ENCODE data around the gene DCTD.

Gene DCTD

DNA sequence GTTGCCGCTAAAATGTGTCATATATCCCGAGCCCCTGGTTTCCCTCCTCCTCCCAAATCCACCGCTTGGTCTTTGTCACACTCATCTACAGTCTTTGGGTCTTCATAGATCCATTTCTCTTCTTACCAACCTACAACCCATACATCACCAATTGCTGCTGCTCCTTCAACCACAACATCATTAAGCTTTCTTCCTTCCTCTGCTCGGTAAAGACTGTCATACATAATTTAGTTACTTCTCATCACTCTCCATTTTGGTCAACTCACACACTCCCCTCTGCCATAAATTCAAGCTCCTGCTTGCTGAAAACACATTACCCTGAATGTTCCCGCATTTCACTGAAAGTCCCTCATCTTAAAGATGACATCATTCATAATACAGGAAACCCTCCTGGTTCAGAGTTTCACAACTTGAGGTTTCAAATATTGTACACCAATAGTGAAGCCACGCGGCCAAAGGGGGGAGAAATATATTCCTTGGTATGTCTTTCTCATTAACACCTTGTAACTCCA is 1.7 kb upstream of the DCTD start:
- Histone ChIP-seq H3K9ac (ENCODE audit: low read length) (no peak overlapping the region), H3K27ac (ENCODE audit: low read depth, low read length) (no peak overlapping the region), H3K9me3 (ENCODE audit: low read length) (no peaks in the 10 kb centered on the region), H3K27me3 (ENCODE audit: control insufficient read depth in 1 of 2, insufficient read depth in 2 of 2, low read length in 2 of 2) (no peaks in the 10 kb centered on the region), H3K36me3 (ENCODE audit: insufficient read depth, low read length) (peaks cover 14% of the 10 kb centered on the region), H3K4me3 (ENCODE audit: low read depth in 1 of 2, low read length in 2 of 2) (no peak overlapping the region), H3K4me1 (ENCODE audit: insufficient read depth, low read length) (peaks cover 14% of the 10 kb centered on the region)

DNA sequence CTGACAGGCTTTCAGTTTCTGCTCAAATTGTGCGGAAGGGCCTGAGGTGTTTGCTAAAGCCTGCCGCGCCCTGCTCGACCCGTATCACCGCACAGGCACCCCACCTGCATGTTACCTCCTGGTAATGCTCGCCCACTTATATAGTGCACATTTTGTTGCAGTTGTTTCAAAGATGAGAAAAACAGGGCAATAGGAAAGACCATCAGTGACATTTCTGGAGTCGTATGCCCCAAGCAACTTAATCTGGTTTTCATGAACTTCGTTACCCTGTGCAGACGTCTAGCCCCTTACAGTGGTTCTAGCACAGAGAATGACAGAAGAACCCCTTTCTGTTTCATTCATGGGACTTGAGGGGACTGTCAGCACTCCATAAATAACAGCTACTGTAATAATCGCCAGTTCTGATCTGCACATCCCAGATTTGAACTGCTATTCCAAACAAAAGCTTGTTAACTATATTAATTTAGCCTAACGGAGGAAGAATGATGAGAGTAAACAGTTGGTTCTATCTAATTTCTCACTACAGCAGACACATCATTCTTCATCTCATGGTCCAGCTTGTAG is 940 bp upstream of the DCTD start:
- peaks cover 14% of the 10 kb centered on the region for H3K4me1 ChIP-seq (ENCODE audit: insufficient read depth, low read length)
- H3K9ac ChIP-seq (ENCODE audit: low read length) = peak overlapping the region; percentile 51
- no peaks in the 10 kb centered on the region for H3K27me3 ChIP-seq (ENCODE audit: control insufficient read depth in 1 of 2, insufficient read depth in 2 of 2, low read length in 2 of 2)
- no peaks in the 10 kb centered on the region for H3K9me3 ChIP-seq (ENCODE audit: low read length)
- H3K36me3 ChIP-seq (ENCODE audit: insufficient read depth, low read length) = peaks cover 20% of the 10 kb centered on the region
- peak overlapping the region; percentile 74 to 76 for H3K4me3 ChIP-seq (ENCODE audit: low read depth in 1 of 2, low read length in 2 of 2)
- peak overlapping the region; percentile 97 for H3K27ac ChIP-seq (ENCODE audit: low read depth, low read length)

DNA sequence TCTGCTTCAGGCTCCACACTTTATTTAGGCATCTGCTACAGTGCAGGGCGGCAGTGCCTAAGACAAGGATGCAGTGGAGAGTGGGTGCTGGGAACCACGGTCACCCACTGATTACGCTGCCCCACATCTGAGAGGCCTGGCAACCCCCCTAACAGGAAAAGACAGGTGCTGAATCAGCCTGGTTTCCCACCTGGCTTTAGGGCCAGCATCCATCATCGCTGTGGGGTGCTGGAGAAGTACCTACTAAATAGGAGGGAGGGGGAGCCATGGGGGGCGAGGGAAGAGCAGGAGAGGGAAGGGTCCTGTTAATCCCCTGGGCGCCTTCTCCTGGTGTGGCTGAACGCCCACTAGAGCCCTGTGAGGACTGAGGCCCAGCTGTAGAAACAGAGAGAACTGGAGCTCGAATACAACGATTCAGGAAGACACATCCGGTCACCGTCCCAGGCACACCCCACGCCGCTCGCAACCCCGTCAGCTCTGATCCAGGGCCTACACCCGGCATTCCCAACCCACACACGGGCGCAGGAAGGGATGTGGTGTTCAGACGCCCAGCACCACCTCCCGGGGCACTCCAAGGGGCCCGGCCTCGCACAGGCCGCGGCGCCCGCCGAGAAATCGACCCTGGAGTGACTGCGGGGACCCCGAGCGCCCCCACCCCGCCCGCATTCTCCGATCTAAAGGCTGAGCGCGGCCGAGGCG is 554 bp downstream of the DCTD start:
- peak overlapping the region; percentile 78 for H3K9ac ChIP-seq (ENCODE audit: low read length)
- H3K4me1 ChIP-seq (ENCODE audit: insufficient read depth, low read length) = peaks cover 14% of the 10 kb centered on the region
- peak overlapping the region; percentile 74 for H3K27ac ChIP-seq (ENCODE audit: low read depth, low read length)
- H3K9me3 ChIP-seq (ENCODE audit: low read length) = no peaks in the 10 kb centered on the region
- peaks cover 28% of the 10 kb centered on the region for H3K36me3 ChIP-seq (ENCODE audit: insufficient read depth, low read length)
- H3K4me3 ChIP-seq (ENCODE audit: low read depth in 1 of 2, low read length in 2 of 2) = peak overlapping the region; percentile 51 to 66
- H3K27me3 ChIP-seq (ENCODE audit: control insufficient read depth in 1 of 2, insufficient read depth in 2 of 2, low read length in 2 of 2) = no peaks in the 10 kb centered on the region

DNA sequence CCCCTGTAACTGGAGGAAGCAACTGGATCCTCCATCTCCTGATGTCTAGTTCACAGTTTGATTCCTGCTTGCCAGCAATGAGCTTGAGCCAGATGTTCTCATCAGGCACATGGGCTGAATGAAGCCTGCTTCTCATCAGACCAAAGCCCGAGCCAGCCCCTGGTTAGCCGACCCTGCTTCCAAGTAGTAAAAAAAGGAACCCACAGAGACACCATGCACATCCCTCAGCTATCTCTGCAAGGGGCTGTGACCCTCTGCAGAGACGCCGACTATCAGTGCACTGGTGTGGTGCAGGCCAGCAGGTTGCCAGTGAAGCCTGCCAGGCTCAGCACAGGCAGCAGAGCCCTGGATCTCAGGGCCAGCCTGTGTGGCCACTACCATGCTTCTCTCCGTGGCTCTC is 2.8 kb downstream of the DCTD start:
- Histone ChIP-seq H3K9ac (ENCODE audit: low read length) (no peak overlapping the region), H3K4me1 (ENCODE audit: insufficient read depth, low read length) (peaks cover 14% of the 10 kb centered on the region), H3K4me3 (ENCODE audit: low read depth in 1 of 2, low read length in 2 of 2) (no peak overlapping the region), H3K9me3 (ENCODE audit: low read length) (no peaks in the 10 kb centered on the region), H3K36me3 (ENCODE audit: insufficient read depth, low read length) (peaks cover 38% of the 10 kb centered on the region), H3K27me3 (ENCODE audit: control insufficient read depth in 1 of 2, insufficient read depth in 2 of 2, low read length in 2 of 2) (no peaks in the 10 kb centered on the region), H3K27ac (ENCODE audit: low read depth, low read length) (no peak overlapping the region)

DNA sequence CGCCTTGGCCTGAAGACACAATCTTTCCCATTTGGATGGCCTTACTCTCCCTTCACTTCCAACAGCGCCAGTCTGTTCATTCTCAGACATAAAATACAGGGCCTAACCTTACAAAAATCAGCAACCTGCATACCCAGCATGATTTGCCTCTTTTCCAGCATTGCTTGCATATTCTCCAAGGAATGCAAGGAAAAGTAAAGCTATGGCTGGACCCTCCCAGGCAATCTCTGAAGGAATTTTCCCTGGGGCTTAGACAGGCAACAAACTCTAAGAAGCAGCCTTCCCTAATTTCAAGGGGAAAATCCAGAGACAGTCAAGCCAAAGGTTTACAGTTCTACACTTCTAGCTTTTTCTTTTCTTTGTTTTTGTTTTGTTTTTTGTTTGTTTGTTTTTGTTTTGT is 3.6 kb downstream of the DCTD start:
- Histone ChIP-seq H3K9ac (ENCODE audit: low read length) (no peak overlapping the region), H3K27me3 (ENCODE audit: control insufficient read depth in 1 of 2, insufficient read depth in 2 of 2, low read length in 2 of 2) (no peaks in the 10 kb centered on the region), H3K36me3 (ENCODE audit: insufficient read depth, low read length) (peaks cover 38% of the 10 kb centered on the region), H3K9me3 (ENCODE audit: low read length) (no peaks in the 10 kb centered on the region), H3K4me1 (ENCODE audit: insufficient read depth, low read length) (peaks cover 14% of the 10 kb centered on the region), H3K27ac (ENCODE audit: low read depth, low read length) (no peak overlapping the region), H3K4me3 (ENCODE audit: low read depth in 1 of 2, low read length in 2 of 2) (no peak overlapping the region)

DNA sequence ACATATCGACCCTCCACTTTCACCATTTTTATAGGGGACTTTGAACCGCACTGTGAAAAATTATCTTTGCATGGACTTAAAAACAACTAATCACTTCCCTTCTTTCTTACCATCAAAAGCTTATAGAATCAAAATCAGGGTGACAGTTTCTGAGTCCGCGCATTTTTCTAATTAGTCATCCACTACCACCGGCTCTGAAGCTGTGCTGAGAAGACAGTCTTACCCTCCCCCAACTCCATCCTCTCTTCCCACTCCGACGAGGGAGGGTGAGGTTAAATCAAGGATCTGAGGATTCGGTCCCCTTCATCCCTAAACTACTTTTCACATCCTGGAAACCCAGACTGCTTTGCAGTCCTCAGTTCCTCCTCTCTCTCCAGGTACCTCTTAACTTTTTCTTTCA is 4.2 kb downstream of the DCTD start:
- H3K4me1 ChIP-seq (ENCODE audit: insufficient read depth, low read length) = peaks cover 10% of the 10 kb centered on the region
- H3K4me3 ChIP-seq (ENCODE audit: low read depth in 1 of 2, low read length in 2 of 2) = no peak overlapping the region
- H3K36me3 ChIP-seq (ENCODE audit: insufficient read depth, low read length) = peaks cover 39% of the 10 kb centered on the region

DNA sequence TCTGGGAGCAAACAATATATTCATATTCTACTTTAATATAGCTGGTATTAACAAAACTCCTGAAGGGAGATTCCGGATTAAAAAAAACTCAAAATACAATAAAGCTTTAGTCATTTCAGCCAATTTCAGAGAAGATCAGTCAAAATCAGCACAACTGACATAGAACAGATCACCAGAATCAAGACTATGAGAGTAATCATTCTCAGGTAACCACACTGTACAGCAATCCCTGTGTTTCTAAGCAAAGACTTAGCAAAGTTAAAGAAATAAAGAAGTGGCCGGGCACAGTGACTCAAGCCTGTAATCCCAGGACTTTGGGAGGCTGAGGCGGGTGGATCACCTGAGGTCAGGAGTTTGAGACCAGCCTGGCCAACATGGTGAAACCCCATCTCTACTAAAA is 9.1 kb downstream of the DCTD start:
- H3K9me3 ChIP-seq (ENCODE audit: low read length) = no peaks in the 10 kb centered on the region
- peaks cover 38% of the 10 kb centered on the region for H3K36me3 ChIP-seq (ENCODE audit: insufficient read depth, low read length)
- no peaks in the 10 kb centered on the region for H3K27me3 ChIP-seq (ENCODE audit: control insufficient read depth in 1 of 2, insufficient read depth in 2 of 2, low read length in 2 of 2)
- H3K9ac ChIP-seq (ENCODE audit: low read length) = no peak overlapping the region
- H3K4me1 ChIP-seq (ENCODE audit: insufficient read depth, low read length) = no peaks in the 10 kb centered on the region
- H3K4me3 ChIP-seq (ENCODE audit: low read depth in 1 of 2, low read length in 2 of 2) = no peak overlapping the region
- no peak overlapping the region for H3K27ac ChIP-seq (ENCODE audit: low read depth, low read length)

More for the DNA sequence above, 4.2 kb downstream of the DCTD start:
- no peaks in the 10 kb centered on the region for H3K9me3 ChIP-seq (ENCODE audit: low read length)
- no peaks in the 10 kb centered on the region for H3K27me3 ChIP-seq (ENCODE audit: control insufficient read depth in 1 of 2, insufficient read depth in 2 of 2, low read length in 2 of 2)
- no peak overlapping the region for H3K27ac ChIP-seq (ENCODE audit: low read depth, low read length)
- no peak overlapping the region for H3K9ac ChIP-seq (ENCODE audit: low read length)

DNA sequence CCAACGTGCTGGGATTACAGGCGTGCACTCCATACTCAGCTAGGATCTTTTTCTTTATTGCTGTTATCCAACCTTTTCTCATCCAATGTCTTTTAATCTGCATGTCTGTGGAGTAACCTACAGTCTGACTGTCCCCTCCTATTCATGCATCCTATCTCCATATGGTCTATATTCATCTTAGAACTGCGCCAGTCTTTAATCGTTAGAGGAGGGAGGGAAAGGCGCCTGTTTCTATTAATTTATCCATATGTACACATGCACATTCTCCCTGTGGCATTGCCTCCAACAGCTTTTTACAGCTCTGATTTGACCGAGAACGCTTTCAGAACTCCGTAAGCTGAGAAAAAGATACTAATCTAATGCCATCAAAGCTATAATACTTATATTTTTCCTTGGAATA is 9.8 kb downstream of the DCTD start:
- H3K9me3 ChIP-seq (ENCODE audit: low read length) = no peaks in the 10 kb centered on the region
- H3K27me3 ChIP-seq (ENCODE audit: control insufficient read depth in 1 of 2, insufficient read depth in 2 of 2, low read length in 2 of 2) = no peaks in the 10 kb centered on the region
- no peak overlapping the region for H3K9ac ChIP-seq (ENCODE audit: low read length)
- H3K27ac ChIP-seq (ENCODE audit: low read depth, low read length) = no peak overlapping the region
- peaks cover 31% of the 10 kb centered on the region for H3K36me3 ChIP-seq (ENCODE audit: insufficient read depth, low read length)
- no peak overlapping the region for H3K4me3 ChIP-seq (ENCODE audit: low read depth in 1 of 2, low read length in 2 of 2)
- no peaks in the 10 kb centered on the region for H3K4me1 ChIP-seq (ENCODE audit: insufficient read depth, low read length)

DNA sequence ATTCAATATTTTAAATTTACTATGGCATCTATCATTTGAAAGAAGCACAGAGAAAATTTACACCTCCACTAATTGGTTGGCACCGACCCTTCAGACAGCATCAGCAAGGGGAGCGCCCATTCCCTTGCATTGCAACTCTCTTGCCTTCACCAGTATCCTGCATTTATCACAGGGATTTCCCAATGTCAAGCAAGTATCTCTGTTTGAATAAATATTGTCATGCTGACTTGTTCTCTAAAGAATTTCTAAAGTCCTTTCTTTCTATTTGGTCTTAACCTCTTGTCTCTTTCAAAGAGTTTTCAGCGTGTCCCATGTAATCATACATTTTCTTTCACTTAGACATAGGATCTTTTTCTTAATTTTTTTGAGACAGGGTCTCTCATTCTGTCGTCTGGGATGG is 10.4 kb downstream of the DCTD start:
- no peak overlapping the region for H3K4me3 ChIP-seq (ENCODE audit: low read depth in 1 of 2, low read length in 2 of 2)
- H3K9me3 ChIP-seq (ENCODE audit: low read length) = no peaks in the 10 kb centered on the region
- H3K4me1 ChIP-seq (ENCODE audit: insufficient read depth, low read length) = no peaks in the 10 kb centered on the region
- H3K27ac ChIP-seq (ENCODE audit: low read depth, low read length) = no peak overlapping the region
- no peak overlapping the region for H3K9ac ChIP-seq (ENCODE audit: low read length)
- H3K27me3 ChIP-seq (ENCODE audit: control insufficient read depth in 1 of 2, insufficient read depth in 2 of 2, low read length in 2 of 2) = no peaks in the 10 kb centered on the region
- peaks cover 31% of the 10 kb centered on the region for H3K36me3 ChIP-seq (ENCODE audit: insufficient read depth, low read length)

DNA sequence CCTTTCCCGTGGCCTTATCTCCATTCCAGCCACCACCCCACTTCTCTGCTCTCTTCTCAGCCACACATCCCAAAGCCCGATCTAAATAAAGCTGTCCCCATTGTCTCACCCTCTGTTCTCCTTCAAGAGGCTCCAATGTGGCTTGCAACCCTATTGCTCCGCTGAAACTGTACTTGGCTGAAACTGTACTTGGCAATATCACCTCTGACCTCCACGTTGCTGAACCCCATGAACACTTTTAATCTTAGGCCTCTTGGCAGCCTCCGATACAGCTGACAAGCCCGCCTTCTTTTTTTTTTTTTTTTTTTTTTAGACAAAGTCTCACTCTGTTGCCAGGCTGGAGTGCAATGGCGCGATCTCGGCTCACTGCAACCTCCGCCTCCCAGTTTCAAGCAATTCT is 12.1 kb downstream of the DCTD start:
- H3K27ac ChIP-seq (ENCODE audit: low read depth, low read length) = no peak overlapping the region
- H3K4me3 ChIP-seq (ENCODE audit: low read depth in 1 of 2, low read length in 2 of 2) = no peak overlapping the region
- H3K36me3 ChIP-seq (ENCODE audit: insufficient read depth, low read length) = peaks cover 22% of the 10 kb centered on the region
- no peaks in the 10 kb centered on the region for H3K9me3 ChIP-seq (ENCODE audit: low read length)
- no peaks in the 10 kb centered on the region for H3K4me1 ChIP-seq (ENCODE audit: insufficient read depth, low read length)
- no peak overlapping the region for H3K9ac ChIP-seq (ENCODE audit: low read length)
- no peaks in the 10 kb centered on the region for H3K27me3 ChIP-seq (ENCODE audit: control insufficient read depth in 1 of 2, insufficient read depth in 2 of 2, low read length in 2 of 2)

DNA sequence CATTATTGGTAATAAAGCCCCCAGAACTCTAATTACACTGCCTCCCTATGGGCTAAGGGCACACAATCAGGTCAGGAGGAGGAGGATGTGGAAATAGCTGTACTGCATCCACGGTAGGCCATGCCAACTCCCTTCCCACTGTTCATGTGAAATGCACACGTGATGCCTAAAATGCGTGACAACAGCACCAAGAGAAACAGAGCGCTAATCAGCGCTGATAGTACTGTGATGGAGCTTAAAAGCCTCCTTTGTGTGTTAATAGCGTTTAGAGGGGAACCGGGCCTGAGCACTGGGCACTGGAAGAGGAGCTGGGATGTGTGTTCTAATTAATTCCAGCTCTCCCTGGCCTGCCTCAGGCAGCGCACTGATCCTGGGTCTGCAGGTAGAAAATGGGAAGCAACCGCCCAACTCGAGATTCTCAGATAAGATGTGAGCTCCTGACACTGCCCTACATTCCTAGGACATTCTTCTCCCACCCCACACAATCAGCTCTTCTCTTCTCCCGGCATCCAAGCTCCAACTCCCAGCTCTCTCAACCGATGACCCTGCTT is 12.9 kb downstream of the DCTD start:
- no peak overlapping the region for H3K9ac ChIP-seq (ENCODE audit: low read length)
- no peak overlapping the region for H3K27ac ChIP-seq (ENCODE audit: low read depth, low read length)
- H3K36me3 ChIP-seq (ENCODE audit: insufficient read depth, low read length) = peaks cover 28% of the 10 kb centered on the region
- no peaks in the 10 kb centered on the region for H3K4me1 ChIP-seq (ENCODE audit: insufficient read depth, low read length)
- no peaks in the 10 kb centered on the region for H3K9me3 ChIP-seq (ENCODE audit: low read length)
- no peak overlapping the region for H3K4me3 ChIP-seq (ENCODE audit: low read depth in 1 of 2, low read length in 2 of 2)
- H3K27me3 ChIP-seq (ENCODE audit: control insufficient read depth in 1 of 2, insufficient read depth in 2 of 2, low read length in 2 of 2) = no peaks in the 10 kb centered on the region

Measured in muscle layer of colon (tissue), 2 donors.